Measurements from ENCODE around the gene TEX14.
"Not testable (repeated sequence)": the region's sequence is repeated elsewhere in the genome, so short reads cannot be mapped to it uniquely, and the experiment has no call there.

TEX14 gene

DNA sequence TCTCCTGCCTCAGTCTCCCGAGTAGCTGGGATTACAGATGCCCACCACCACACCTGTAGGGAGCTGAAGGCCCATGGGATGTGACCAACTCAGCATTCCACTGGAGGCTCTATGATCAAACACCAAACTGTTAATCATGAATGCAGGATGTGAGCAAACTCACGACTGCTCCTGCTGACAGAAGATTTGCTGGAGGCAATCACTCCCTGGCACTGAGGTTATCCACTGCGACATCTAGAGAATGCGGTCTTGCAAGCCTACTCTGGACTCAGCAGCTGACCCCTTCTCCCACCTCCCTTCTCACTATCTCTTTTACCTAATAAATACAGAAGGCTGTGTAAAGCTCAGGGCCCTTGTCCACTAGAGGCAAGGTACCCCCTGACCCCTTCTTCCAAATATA is 4.9 kb downstream of the TEX14 start:
- DNase-seq, result no peak

- not testable (repeated sequence) for DNase-seq
Measured at GRCh38 chr17:58684462-58684861, 7.4 kb downstream of the TEX14 start.

- no peak for DNase-seq
Measured at GRCh38 chr17:58684003-58684402, 7.8 kb downstream of the TEX14 start.

DNA sequence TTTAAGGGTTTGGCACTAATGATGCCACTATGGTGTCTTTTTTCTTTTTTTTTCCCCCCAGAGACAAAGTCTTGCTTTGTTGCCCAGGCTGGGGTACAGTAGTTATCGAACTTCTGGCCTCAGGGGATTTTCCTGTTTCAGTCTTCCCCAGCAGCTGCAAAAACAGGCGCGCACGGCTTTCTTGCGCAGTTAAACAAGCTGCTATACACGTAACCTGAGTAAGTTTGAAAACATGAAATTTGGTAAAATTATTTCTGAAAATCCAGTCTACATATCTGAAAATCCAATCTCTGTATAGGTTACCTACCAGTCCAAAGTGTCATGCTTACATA is 11.8 kb downstream of the TEX14 start:
- no peak for DNase-seq

DNA sequence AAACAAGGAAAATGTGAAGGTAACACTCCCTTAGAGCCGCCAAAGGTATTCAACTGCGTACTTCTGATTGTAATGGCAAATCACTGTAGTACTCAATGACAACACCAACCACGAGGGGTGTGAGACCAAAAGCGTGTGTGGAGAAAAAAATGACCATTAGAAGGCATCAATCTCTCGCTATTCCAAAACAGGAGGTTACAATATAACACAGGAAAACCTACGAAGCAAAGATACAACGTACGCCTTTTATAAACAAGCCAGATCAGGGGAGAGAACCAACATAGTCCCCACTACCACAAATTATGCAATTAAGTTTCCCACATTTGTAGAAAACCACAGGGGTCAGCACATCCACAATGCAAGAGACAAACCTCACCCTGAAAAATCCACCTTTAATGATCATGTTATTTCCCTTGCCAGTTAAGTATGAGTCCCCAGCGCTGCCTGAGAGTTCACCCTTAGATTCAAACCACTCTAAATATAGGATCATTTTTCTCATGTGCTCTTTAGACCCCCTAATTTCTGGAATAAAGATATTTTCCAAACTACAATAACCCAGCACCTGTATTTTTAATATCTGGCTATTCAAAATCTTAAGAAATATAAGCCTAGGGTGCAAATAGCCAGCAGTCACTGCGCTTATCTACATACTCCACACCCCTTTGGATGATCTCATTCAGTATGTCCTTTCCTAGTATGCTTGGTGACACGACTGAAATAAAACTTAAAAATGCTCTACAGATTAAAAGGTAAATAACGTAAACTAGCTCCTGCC is 12.4 kb downstream of the TEX14 start:
- DNase-seq, result no peak

DNA sequence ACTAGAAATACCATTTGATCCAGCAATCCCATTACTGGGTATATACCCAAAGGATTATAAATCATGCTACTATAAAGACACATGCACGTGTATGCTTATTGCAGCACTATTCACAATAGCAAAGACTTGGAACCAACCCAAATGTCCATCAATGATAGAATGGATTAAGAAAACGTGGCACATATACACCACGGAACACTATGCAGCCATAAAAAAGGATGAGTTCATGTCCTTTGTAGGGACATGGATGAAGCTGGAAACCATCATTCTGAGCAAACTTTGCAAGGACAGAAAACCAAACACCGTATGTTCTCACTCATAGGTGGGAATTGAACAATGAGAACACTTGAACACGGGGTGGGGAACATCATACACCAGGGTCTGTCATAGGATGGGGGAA is 13.6 kb downstream of the TEX14 start:
- not testable (repeated sequence) for DNase-seq

DNA sequence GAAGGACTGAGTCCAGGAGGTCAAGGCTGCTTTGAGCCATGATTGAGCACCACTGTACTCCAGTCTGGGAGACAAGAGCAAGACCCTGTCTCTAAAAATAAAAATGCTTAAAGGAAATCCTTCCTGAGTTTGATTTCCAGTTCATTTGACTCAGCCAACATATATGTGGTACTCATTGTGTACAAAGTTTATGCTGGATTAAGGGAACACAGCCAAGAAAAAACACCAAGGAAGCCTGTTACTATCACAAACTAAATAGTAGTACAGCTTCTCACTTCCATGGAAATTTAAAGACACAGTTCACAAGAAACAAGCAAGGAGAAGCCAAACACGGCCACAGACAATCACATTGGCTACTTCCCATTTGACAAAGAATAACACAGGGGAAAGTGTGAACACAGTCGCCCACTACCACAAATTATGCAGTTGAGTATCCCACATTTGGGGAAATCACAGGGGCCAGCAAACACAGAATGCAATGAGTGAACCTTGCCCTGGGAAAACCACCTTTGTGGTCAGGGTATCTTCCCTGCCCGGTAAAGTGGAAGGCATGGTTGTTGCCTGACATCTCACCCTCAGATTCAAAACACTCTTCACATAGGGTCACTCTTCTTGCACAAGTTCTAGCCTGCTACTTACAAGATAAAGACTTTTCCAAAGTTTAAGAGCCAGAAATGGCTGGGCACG is 14.5 kb downstream of the TEX14 start:
- no peak for DNase-seq

DNA sequence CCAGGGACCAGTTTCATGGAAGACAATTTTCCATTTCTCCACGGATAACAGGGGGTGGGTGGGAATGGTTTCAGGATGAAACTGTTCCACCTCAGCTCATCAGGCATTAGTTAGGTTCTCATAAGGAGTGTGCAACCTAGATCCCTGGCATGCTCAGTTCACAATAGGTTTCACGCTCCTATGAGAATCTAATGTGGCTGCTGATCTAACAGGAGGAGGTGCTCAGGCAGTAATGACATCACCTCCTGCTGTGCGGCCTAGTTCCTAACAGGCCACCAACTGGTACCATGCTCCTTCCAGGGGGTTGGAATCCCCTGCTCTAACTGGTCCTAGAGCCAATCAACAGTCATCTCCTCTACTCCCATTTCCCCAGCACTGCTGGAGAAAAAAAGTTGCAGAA is 19.9 kb downstream of the TEX14 start:
- DNase-seq, result no peak

GRCh38 chr17:58669853-58670252 is 22.0 kb downstream of the TEX14 start:
- no peak for DNase-seq

DNA sequence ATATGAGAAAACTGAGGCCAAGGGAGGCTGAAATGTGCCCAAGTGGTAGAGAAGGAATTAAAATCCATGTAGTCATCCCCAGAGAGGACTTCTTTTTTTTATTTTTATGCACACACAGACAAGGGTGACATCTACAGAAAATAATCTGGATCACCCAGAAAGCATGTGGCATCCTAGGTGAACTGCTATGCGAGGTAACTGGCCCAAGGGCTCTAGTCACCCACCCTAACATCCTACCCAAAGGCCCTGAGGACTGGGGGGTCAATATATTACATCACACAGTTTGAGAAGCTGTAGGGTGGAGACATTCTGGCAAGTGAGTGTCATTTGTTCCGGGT is 23.3 kb downstream of the TEX14 start:
- no peak for DNase-seq

- DNase-seq, result peak; percentile 41
Measured at GRCh38 chr17:58667934-58668597, 23.8 kb downstream of the TEX14 start.

DNA sequence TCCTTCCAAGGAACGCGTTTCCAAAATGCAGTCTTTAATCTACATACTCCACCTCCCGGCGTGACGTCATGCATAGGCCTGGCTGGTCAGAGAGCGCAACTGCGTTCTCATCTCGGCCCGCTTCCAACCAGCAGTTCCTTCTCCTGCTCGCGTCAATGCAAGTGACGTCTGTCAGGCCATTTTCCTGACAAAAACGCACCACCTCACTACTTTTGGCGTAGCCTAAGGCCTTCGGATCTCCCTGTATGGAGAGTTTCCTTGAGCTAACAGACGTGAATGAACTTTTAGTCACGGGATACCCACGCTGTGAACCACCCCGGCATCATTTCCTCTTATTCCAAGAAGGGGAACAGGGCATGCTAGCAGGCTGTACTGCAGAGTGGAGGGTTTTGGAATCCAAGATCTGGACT is 25.0 kb downstream of the TEX14 start:
- peak; percentile 93 for DNase-seq

GRCh38 chr17:58665946-58666857 is 25.6 kb downstream of the TEX14 start:
- no peak for DNase-seq

- DNase-seq, result no peak
Measured at GRCh38 chr17:58664302-58664701, 27.5 kb downstream of the TEX14 start.

DNA sequence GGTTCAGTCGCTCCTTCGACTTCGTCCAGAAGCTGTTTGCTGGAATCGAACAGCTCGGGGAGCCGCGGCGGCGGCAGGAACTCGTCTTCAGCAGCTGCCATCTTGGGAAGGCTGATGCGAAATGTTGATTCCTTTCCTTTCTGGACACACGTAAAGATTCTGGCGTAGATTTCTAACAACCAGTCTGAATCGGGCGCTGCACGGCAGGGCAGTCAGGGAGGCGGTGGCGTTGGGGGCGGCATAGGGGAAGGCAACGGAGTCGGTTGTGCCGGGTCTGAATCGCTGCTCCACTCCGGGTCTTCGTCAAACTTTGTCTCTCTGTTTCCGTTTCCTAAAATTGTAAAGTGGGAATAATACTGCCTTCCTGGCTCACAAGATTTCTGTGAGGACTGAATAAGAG is 30.3 kb downstream of the TEX14 start:
- no peak for DNase-seq

DNA sequence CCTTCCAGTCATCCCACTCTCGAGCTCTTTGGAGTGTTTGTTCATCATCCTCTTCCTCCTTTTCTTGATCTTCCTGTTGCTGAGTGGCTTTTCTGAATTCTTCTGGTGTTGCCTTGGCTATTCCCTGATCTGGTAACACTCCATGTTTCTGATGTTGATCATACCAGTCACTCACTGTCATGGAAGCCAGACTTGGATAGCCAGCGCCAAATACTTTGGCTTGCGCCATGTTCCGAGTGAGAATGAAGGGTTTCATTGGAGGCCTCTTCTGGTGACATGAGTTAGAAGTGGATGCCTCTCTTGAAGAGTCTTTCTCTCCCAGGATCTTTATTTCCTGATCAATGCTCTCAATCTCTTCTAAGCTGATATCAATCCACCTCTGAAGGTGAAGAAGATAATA is 31.2 kb downstream of the TEX14 start:
- no peak for DNase-seq

GRCh38 chr17:58659714-58660084 is 32.1 kb downstream of the TEX14 start:
- DNase-seq, result not testable (repeated sequence)

GRCh38 chr17:58658804-58659713 is 32.8 kb downstream of the TEX14 start:
- DNase-seq, result peak; percentile 97

- DNase-seq, result peak; percentile 62
Measured at GRCh38 chr17:58657962-58658803, 33.7 kb downstream of the TEX14 start.

GRCh38 chr17:58648236-58648635 is 43.6 kb downstream of the TEX14 start:
- DNase-seq, result no peak

- DNase-seq, result no peak
Measured at GRCh38 chr17:58643147-58643546, 48.7 kb downstream of the TEX14 start.
